ENCODE measurements around the gene SV2C. TPM values are rescaled to one million over a fixed set of nuclear protein-coding genes. Genes with fewer than 3 reads are reported as not detected.

The SV2C gene
- total RNA-seq, 1 donor from 2014 or later: 0.48 TPM

GRCh38 chr5:76194340-76194739 lies 111.2 kb downstream of the SV2C start:
- Mint-ChIP-seq H3K9me3 (ENCODE audit: low read depth) (no peaks in the 10 kb centered on the region), H3K36me3 (ENCODE audit: insufficient read depth) (no peaks in the 10 kb centered on the region), H3K27ac (no peak overlapping the region), H3K4me1 (ENCODE audit: low read depth) (no peaks in the 10 kb centered on the region), H3K4me3 (ENCODE audit: low read depth) (no peak overlapping the region), H3K27me3 (peaks cover 15% of the 10 kb centered on the region)
- no peak for TF ChIP-seq CTCF (IDR thresholded peaks at IDR 0.05; ENCODE audit: unreplicated experiment)
- no peak for DNase-seq (ENCODE audit: low spot score, unreplicated experiment)

- Mint-ChIP-seq H3K27me3 (peaks cover 13% of the 10 kb centered on the region), H3K4me3 (ENCODE audit: low read depth) (no peak overlapping the region), H3K36me3 (ENCODE audit: insufficient read depth) (no peaks in the 10 kb centered on the region), H3K27ac (no peak overlapping the region), H3K4me1 (ENCODE audit: low read depth) (no peaks in the 10 kb centered on the region), H3K9me3 (ENCODE audit: low read depth) (no peaks in the 10 kb centered on the region)
- no peak for TF ChIP-seq CTCF (IDR thresholded peaks at IDR 0.05; ENCODE audit: unreplicated experiment)
- DNase-seq (ENCODE audit: low spot score, unreplicated experiment): no peak
Observed at GRCh38 chr5:76196457-76196856, 113.3 kb downstream of the SV2C start.

- no peak for DNase-seq (ENCODE audit: low spot score, unreplicated experiment)
- Mint-ChIP-seq H3K4me3 (ENCODE audit: low read depth) (no peak overlapping the region), H3K9me3 (ENCODE audit: low read depth) (no peaks in the 10 kb centered on the region), H3K27ac (no peak overlapping the region), H3K4me1 (ENCODE audit: low read depth) (no peaks in the 10 kb centered on the region), H3K36me3 (ENCODE audit: insufficient read depth) (no peaks in the 10 kb centered on the region), H3K27me3 (peaks cover 13% of the 10 kb centered on the region)
- TF ChIP-seq CTCF (IDR thresholded peaks at IDR 0.05; ENCODE audit: unreplicated experiment): no peak
Observed at GRCh38 chr5:76196886-76197489, 113.8 kb downstream of the SV2C start.

- Mint-ChIP-seq H3K9me3 (ENCODE audit: low read depth) (no peaks in the 10 kb centered on the region), H3K36me3 (ENCODE audit: insufficient read depth) (no peaks in the 10 kb centered on the region), H3K4me1 (ENCODE audit: low read depth) (no peaks in the 10 kb centered on the region), H3K27me3 (peaks cover 13% of the 10 kb centered on the region), H3K27ac (no peak overlapping the region), H3K4me3 (ENCODE audit: low read depth) (no peak overlapping the region)
- TF ChIP-seq CTCF (IDR thresholded peaks at IDR 0.05; ENCODE audit: unreplicated experiment): no peak
- DNase-seq (ENCODE audit: low spot score, unreplicated experiment): no peak
Observed at GRCh38 chr5:76197726-76198125, 114.5 kb downstream of the SV2C start.

GRCh38 chr5:76199336-76200318 lies 116.4 kb downstream of the SV2C start:
- no peak for TF ChIP-seq CTCF (IDR thresholded peaks at IDR 0.05; ENCODE audit: unreplicated experiment)
- no peaks in the 10 kb centered on the region for H3K4me1 Mint-ChIP-seq (ENCODE audit: low read depth)
- DNase-seq (ENCODE audit: low spot score, unreplicated experiment): no peak
- peaks cover 8% of the 10 kb centered on the region for H3K27me3 Mint-ChIP-seq
- H3K36me3 Mint-ChIP-seq (ENCODE audit: insufficient read depth): no peaks in the 10 kb centered on the region
- no peaks in the 10 kb centered on the region for H3K9me3 Mint-ChIP-seq (ENCODE audit: low read depth)
- no peak overlapping the region for H3K4me3 Mint-ChIP-seq (ENCODE audit: low read depth)
- no peak overlapping the region for H3K27ac Mint-ChIP-seq

All from progenitor cell of endocrine pancreas (in vitro differentiated cells).